ENCODE results near the gene WBP1. TPM values are rescaled to one million over a fixed set of nuclear protein-coding genes. Genes with fewer than 3 reads are reported as not detected.
A peak's percentile ranks its signal among the peaks of the same experiment; 100 is the strongest.

Gene WBP1
- total RNA-seq, 6 experiments from 2014 or later: 51.0 to 73.1 (median 56.7) TPM

GRCh38 chr2:74438248-74438647, 20.0 kb upstream of the WBP1 start:
- DNase-seq: no peak
- H3K9me3 Mint-ChIP-seq: no peaks in the 10 kb centered on the region
- H3K4me3 Mint-ChIP-seq: peak overlapping the region; percentile 18; the same call in 1 of the 2 replicates
- no peak for TF ChIP-seq CTCF (IDR thresholded peaks at IDR 0.05)
- peaks cover 41% of the 10 kb centered on the region for H3K4me1 Mint-ChIP-seq (ENCODE audit: low read depth)
- no peaks in the 10 kb centered on the region for H3K36me3 Mint-ChIP-seq (ENCODE audit: low read depth)
- H3K27ac Mint-ChIP-seq: no peak overlapping the region
- no peaks in the 10 kb centered on the region; the same call in 1 of the 2 replicates for H3K27me3 Mint-ChIP-seq (ENCODE audit: insufficient read depth)

DNA sequence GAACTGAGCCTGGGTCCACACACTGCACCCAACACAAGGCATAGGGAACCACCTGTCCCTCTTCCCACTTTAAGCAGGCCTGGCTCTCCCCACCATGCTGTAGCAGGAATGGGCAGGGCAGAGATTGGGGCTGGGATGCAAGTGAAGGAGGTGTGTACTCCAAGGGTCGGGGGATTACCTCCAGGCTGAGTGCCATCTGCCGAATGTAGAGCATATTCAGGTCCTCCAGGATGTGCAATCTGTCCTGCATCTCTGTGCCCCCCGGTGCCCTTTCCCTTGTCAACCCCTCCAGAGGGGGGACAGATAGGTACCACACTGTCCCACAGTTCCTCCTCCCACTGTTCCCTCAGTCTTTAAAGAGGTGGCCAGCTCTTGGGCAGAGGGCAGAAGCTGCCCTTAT, 18.9 kb upstream of the WBP1 start:
- no peak for DNase-seq
- Mint-ChIP-seq H3K27ac (peak overlapping the region; percentile 74), H3K9me3 (no peaks in the 10 kb centered on the region), H3K4me1 (ENCODE audit: low read depth) (peaks cover 47% of the 10 kb centered on the region), H3K27me3 (ENCODE audit: insufficient read depth) (no peaks in the 10 kb centered on the region; the same call in 1 of the 2 replicates), H3K4me3 (peak overlapping the region; percentile 95), H3K36me3 (ENCODE audit: low read depth) (no peaks in the 10 kb centered on the region)
- TF ChIP-seq CTCF (IDR thresholded peaks at IDR 0.05): no peak

GRCh38 chr2:74439803-74440377, 18.3 kb upstream of the WBP1 start:
- no peaks in the 10 kb centered on the region for H3K9me3 Mint-ChIP-seq
- H3K27ac Mint-ChIP-seq: peak overlapping the region; percentile 74
- no peak for TF ChIP-seq CTCF (IDR thresholded peaks at IDR 0.05)
- H3K36me3 Mint-ChIP-seq (ENCODE audit: low read depth): no peaks in the 10 kb centered on the region
- no peaks in the 10 kb centered on the region; the same call in 1 of the 2 replicates for H3K27me3 Mint-ChIP-seq (ENCODE audit: insufficient read depth)
- H3K4me1 Mint-ChIP-seq (ENCODE audit: low read depth): peaks cover 51% of the 10 kb centered on the region
- H3K4me3 Mint-ChIP-seq: peak overlapping the region; percentile 95
- DNase-seq: peak; percentile 33

- no peaks in the 10 kb centered on the region for H3K36me3 Mint-ChIP-seq (ENCODE audit: low read depth)
- peaks cover 48% of the 10 kb centered on the region for H3K4me1 Mint-ChIP-seq (ENCODE audit: low read depth)
- H3K27ac Mint-ChIP-seq: peak overlapping the region; percentile 74
- peak; percentile 67 for DNase-seq
- H3K9me3 Mint-ChIP-seq: no peaks in the 10 kb centered on the region
- peak overlapping the region; percentile 95 for H3K4me3 Mint-ChIP-seq
- peak; percentile 59 for TF ChIP-seq CTCF (IDR thresholded peaks at IDR 0.05)
- no peaks in the 10 kb centered on the region; the same call in 1 of the 2 replicates for H3K27me3 Mint-ChIP-seq (ENCODE audit: insufficient read depth)
Observed at GRCh38 chr2:74440378-74441169, 17.7 kb upstream of the WBP1 start.

DNA sequence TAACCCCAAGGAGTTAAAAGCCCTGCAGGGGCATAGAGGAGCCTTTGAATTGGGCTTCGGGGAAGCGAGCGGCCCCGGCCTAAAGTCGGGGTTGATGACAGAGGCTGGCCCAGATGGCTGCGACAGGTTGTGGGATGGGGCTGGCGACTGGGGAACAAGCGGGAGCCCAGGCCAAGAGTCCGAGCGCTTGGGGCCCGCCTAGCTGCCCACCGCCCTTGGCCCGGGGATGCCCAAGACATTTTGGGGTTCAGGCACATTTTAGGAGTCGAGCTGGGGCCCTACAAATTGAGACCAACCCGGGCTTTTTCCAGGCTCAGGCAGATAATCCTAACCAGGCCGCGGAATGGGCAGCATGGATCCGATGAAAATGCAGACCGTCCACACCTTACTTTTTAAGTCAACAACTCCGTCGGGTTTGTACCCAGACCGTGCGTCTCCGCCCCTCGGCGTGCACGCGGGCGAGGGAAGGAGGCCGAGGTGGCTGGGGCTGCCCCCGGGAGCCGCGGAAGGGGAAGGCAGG, 17.0 kb upstream of the WBP1 start:
- Mint-ChIP-seq H3K4me1 (ENCODE audit: low read depth) (peaks cover 47% of the 10 kb centered on the region), H3K36me3 (ENCODE audit: low read depth) (no peaks in the 10 kb centered on the region), H3K4me3 (no peak overlapping the region; the same call in 1 of the 2 replicates), H3K9me3 (no peaks in the 10 kb centered on the region), H3K27me3 (ENCODE audit: insufficient read depth) (no peaks in the 10 kb centered on the region; the same call in 1 of the 2 replicates), H3K27ac (no peak overlapping the region)
- no peak for DNase-seq
- no peak for TF ChIP-seq CTCF (IDR thresholded peaks at IDR 0.05)
